Suppressor macrophage treated with lipopolysaccharide for 1 hour (primary cell): ENCODE results near the gene CREB5.

Experiments used
- DNase-seq, 3 donors: peaks; one replicate each; pipeline ENCODE4 v3.0.0-alpha.2; 2020 to 2022

Gene CREB5

GRCh38 chr7:28695300-28696295 is 283.3 kb downstream of the CREB5 start:
- DNase-seq, result no peak

DNA sequence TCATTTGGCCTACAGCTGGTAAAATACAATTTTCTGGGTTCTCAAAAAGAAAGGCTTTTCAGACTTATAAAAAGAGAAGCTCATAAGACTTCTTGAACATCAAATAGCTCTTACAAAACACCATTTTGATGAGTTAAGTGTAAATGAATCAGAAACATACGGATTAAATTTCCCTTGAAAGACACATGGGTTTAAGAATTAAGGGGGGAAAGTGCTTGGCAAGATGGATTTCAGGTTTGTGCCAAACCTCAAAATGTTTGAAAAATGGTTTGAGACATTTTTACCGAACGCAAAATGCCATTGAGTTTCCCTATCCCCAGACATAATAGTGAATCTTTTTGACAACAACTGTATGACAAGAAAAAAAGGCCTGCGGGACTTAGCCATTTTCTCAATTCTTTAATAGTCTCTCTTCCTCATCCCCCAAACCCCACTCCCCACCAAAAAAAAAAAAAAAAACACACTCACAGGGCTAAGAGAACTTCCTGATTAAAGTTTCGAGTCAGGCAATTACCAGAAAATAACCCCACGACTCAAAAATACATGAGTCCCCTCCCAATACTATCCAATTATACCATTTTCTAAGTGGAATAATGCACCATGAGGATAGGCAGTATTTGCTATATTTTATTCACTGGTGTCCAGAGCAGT is 285.7 kb downstream of the CREB5 start:
- DNase-seq, result no peak

DNA sequence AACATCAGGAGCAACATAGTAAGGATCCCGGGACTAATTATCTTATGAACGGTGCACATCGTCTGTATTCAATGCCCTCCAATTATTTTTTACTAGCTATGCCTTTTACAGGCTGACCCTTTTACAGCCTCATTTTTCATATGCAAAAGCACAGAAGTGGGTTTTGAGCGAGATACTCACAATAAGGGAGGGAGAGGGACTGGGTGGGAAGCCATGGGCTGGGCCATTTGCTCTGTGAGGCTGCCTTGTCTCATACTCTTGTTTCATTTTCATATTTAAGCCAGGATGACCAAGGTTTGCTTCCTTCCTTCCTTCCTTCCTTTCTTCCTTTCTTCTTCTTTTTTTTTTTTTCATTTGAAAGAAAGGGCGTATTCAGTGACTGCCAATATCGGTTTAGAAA is 286.5 kb downstream of the CREB5 start:
- DNase-seq, result no peak

GRCh38 chr7:28700096-28700495 is 287.8 kb downstream of the CREB5 start:
- no peak for DNase-seq

DNA sequence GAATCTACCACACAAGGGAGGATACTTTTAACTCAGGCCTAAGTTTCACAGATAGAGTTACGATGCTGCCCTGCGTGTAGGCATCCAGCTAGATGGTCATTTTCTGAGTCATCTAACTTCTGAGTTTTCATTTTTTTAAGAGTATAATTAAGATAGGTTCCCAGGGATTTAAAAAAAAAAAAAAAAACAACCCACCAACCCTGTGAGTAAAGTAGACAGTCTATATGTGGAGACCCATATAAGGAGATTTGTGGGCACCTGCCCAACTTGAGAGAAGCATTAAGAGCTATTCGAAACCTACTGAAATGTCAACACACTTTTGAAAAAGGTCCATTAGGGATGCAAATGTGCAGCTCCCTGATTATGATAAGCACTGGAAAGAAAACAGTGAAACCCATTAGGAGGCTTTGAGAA is 288.5 kb downstream of the CREB5 start:
- no peak for DNase-seq

- DNase-seq, result no peak
These were observed 289.4 kb downstream of the CREB5 start for GRCh38 chr7:28701731-28702130.

- no peak for DNase-seq
These were observed 289.9 kb downstream of the CREB5 start for GRCh38 chr7:28702171-28702570.

GRCh38 chr7:28703037-28703765 is 290.9 kb downstream of the CREB5 start:
- no peak for DNase-seq

- DNase-seq, result peak; percentile 16 to 46 (median 39)
These were observed 292.4 kb downstream of the CREB5 start for GRCh38 chr7:28704706-28705105.

- peak in 2 of 3 donors; percentile 23 to 62 for DNase-seq
These were observed 293.0 kb downstream of the CREB5 start for GRCh38 chr7:28705350-28705749.

GRCh38 chr7:28706584-28706983 is 294.3 kb downstream of the CREB5 start:
- DNase-seq, result no peak

DNA sequence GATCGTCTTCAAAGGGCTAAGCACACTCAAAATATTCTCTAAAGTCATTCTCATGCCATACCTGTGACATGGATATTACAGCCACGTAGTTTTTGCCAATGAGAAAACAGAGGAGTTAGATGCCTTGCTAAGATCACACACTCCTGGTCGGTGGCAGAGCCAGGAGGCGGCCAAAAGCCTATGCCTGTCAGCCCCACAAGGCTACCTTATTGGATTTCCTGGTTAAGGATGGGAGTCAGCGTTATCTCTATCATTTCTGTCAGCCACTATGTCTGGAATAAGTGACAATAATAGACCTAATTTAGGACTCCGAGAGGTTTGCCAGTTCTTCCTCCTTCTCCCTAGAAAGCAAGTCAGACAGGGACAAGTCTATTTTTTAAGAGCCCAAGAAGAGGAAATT is 295.0 kb downstream of the CREB5 start:
- DNase-seq, result no peak

DNA sequence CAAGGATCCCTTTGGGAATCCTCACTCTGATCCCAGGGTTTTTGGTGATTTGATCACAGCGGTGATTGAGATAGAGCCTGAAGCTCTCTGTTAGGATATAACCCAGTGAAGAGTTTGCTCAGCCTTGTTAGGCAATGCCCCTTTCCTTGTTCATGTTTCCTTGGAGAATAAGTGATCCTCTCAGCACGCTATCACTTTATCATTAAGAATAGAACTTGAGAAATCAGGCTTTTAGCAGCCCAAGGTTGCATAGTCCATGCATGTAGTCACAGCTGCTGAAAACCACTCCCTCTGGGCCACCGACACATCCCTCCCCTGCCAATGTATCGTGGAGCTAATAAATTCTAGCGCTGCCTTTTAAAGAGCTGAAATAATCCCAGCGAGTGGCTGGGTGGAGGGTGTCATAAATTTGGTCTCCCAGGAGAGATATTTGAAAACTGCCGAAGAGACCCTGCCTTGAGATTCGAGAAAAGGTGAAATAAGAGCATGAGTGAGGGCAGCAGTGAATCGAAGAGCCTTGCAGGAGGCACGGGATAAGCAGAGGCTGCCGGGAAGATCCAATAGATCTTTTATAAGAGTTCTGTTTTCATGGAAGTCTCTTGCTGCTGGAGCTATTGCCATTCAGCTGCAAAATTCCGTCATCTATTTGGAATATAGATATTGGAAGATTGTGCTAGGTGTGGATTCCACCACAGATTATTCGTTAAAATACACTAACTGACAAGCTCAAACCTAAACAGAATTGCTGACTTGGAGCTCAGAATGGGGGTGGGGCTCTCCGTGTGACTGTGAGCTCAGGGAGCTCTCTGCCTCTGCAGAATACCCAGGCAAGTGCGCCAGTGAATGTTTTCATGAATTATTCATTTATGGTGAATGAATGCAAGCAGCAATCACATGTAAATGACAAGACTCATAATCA is 296.0 kb downstream of the CREB5 start:
- DNase-seq, result no peak

GRCh38 chr7:28709748-28710147 is 297.4 kb downstream of the CREB5 start:
- no peak for DNase-seq

GRCh38 chr7:28711114-28711513 is 298.8 kb downstream of the CREB5 start:
- no peak for DNase-seq

DNA sequence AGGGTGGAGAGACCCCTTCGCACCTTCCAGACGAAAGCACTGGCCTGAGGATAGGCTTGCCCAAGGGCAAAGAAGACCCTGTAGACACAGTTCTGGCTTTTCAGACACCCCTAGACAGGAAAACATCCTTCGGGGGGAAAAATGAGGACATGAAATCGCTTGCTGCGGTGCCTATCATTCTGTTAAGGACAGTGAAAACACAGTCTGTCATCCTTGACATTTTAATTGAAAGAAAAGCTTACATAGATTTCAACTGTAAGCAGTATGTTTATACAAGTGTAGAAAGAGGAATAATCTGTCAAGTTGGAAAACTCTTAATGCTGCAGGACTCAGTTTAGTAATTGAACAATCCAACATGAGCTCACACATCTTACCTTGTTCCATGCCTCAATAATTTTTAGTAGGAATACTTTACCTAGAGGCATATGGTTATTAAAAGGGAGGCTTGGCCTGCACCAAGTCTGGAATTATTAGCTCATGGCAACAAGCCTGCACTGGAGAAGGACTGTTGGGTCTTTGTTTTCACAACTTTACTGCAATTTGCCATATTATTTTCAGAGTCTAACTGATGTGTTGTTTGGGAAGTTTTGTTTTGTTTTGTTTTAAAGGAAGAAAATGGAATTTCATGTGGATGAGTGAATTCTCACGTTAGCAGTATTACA is 302.3 kb downstream of the CREB5 start:
- no peak for DNase-seq

GRCh38 chr7:28717445-28718054 is 305.2 kb downstream of the CREB5 start:
- DNase-seq, result no peak

DNA sequence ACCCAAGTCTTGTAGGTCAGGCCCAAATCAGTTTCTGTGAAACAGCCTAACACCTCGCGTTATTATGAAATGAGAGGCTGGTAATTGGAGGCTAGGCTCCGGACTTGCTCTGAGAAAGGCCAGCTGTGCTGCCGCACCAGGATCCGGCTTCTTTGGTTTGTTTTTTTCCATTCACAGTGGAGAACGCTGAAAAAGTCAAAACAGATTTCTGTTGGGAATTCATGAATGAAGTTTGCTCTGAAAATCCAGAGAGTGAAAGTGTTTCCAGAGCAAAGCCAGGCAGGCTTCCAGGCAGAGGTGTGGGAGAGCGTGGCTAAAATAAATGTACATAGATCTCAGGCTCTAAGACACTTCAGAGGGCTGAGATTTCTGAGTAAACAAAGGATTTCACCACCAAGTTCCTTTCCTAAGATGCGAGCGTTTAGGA is 305.8 kb downstream of the CREB5 start:
- DNase-seq, result no peak

DNA sequence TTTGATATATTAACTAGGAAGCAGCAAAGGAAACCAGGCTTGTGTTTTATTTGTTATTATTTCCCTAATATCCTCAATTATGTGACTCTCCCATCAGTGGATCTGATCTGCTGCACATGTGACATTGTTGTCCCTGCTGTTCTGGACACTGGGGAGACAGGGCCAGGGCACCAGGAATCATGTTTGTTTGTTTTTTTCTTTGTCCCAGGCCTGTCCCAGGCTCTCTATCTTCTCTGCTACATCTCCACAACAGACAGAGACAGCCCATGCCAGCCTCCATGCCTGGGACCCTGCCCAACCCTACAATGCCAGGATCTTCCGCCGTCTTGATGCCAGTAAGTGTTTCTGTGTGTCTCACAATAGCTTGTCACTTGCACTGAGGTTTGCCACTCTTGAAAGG is 306.2 kb downstream of the CREB5 start:
- DNase-seq, result no peak

DNA sequence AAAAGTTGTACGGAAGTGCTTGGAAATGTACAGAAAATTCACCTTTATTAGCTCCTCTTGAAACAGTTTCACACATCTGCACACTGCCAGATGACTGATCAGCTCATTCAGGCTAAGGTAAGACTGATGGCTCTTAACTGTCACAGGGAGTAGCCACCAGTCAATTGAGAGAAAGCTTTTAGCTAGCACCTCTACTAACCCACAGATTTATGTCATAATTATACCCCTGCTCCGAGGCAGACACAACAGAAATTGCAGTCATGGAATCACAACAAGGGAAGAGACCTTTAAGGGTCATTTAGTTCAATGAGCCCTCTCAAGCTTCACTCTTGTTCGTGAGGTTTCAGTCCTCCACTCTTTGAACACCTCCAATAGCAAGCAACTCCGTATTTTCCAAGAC is 310.4 kb downstream of the CREB5 start:
- no peak for DNase-seq

- DNase-seq, result no peak
These were observed 311.0 kb downstream of the CREB5 start for GRCh38 chr7:28723336-28723735.
